Rectal smooth muscle tissue (tissue), 1 donor: Measurements from ENCODE around the gene PDE4D.

ENCODE experiments used
- H3K27ac ChIP-seq: one replicate; pipeline ENCODE4 v1.7.0; 2013; ENCODE audit warnings: low read depth, low read length, inconsistent platforms
- H3K27me3 ChIP-seq: one replicate; pipeline ENCODE4 v1.7.0; 2013; ENCODE audit warnings: low read length; ENCODE audit not compliant: control insufficient read depth, insufficient read depth
- H3K36me3 ChIP-seq: one replicate; pipeline ENCODE4 v1.7.0; 2013; ENCODE audit warnings: low read length; ENCODE audit not compliant: control insufficient read depth, insufficient read depth
- H3K4me1 ChIP-seq: one replicate; pipeline ENCODE4 v1.7.0; 2013; ENCODE audit warnings: low read length; ENCODE audit not compliant: control insufficient read depth, insufficient read depth
- H3K4me3 ChIP-seq: one replicate; pipeline ENCODE4 v1.7.0; 2013; ENCODE audit warnings: low read length
- H3K9ac ChIP-seq: one replicate; pipeline ENCODE4 v1.7.0; 2013; ENCODE audit warnings: low read length

Gene PDE4D

GRCh38 chr5:59698207-59699178 is 195.0 kb downstream of the PDE4D start:
- Histone ChIP-seq H3K4me3 (no peak overlapping the region), H3K9ac (no peak overlapping the region), H3K4me1 (no peaks in the 10 kb centered on the region), H3K27ac (no peak overlapping the region), H3K36me3 (no peaks in the 10 kb centered on the region), H3K27me3 (no peaks in the 10 kb centered on the region)

DNA sequence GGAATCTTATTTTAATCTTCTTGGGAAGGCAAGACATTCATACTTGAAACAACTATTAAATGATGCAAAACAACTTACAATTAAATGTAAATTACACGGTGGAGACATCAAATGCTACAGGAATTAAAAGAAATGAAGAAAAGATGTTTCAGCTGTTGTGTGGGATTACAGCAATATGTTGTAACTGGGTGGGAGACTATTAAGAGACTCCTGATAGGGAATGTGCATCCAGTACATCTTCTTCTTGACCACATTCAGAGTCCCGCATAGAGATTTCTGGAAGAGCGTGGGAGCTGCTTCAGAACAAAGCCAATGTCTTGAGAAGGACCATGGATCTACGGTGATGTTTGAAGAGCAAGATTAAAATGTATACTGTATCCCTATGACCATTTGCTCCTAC is 199.1 kb downstream of the PDE4D start:
- H3K27me3 ChIP-seq, result no peaks in the 10 kb centered on the region
- no peaks in the 10 kb centered on the region for H3K4me1 ChIP-seq
- H3K9ac ChIP-seq, result no peak overlapping the region
- no peak overlapping the region for H3K27ac ChIP-seq
- H3K4me3 ChIP-seq, result no peak overlapping the region
- H3K36me3 ChIP-seq, result no peaks in the 10 kb centered on the region

DNA sequence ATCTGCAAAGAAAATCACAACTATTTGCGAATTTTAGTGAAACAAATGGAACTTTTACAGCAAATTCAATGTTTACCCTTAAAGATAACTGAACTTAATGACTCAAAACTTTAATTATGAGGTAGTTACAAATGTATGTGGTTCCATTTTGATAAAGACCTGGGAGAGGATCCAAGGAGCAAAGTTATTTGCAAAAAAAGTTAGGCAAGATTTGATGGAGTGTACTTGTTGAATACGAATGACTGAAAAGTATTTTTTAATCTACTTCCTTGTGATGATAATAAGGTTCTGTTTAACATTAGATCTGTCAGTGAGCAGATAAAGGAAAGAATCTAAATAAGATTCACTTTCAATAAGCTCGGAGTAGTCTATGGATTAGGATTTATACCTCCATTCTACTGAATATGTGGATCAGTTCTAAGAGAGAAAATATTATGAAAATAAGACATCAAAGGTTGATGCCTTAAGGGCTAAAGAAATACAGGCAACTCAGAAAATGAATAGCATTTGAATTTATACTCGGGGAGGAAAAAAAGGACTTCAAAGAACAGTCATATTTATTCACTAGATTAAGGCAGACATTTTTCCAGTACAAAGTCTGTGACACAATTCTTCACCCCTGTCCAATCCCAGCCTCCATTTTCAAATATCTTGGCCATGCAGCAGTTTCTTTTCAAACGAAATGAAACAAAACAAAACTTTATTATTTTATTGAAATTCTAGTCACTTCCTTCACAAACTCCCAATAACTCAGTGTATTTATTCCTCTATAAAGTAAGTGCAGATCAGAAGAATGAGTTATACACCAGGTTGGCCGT is 199.8 kb downstream of the PDE4D start:
- Histone ChIP-seq H3K4me1 (no peaks in the 10 kb centered on the region), H3K9ac (no peak overlapping the region), H3K27me3 (no peaks in the 10 kb centered on the region), H3K27ac (no peak overlapping the region), H3K36me3 (no peaks in the 10 kb centered on the region), H3K4me3 (no peak overlapping the region)

GRCh38 chr5:59685793-59686192 is 207.7 kb downstream of the PDE4D start:
- H3K9ac ChIP-seq, result no peak overlapping the region
- no peaks in the 10 kb centered on the region for H3K36me3 ChIP-seq
- no peaks in the 10 kb centered on the region for H3K27me3 ChIP-seq
- H3K4me1 ChIP-seq, result peaks cover 3% of the 10 kb centered on the region
- H3K4me3 ChIP-seq, result no peak overlapping the region
- H3K27ac ChIP-seq, result peak overlapping the region; percentile 32

DNA sequence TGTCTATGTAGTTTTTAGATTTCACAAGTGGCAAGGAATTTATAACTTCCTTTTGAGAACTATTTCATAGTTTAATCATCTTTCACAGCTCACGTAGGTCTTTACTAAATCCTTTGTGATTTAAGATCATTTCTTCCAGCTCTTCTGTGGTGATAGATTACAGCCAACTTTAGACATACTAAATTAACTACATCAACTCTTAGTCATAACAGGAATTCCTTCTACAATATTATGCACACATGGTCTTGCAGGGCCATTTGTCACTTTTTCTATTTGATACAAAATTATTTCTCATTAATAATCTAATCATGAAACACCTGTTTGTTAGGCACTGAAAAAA is 208.4 kb downstream of the PDE4D start:
- Histone ChIP-seq H3K36me3 (no peaks in the 10 kb centered on the region), H3K27me3 (no peaks in the 10 kb centered on the region), H3K9ac (no peak overlapping the region), H3K4me1 (peaks cover 3% of the 10 kb centered on the region), H3K4me3 (no peak overlapping the region), H3K27ac (no peak overlapping the region)

- no peak overlapping the region for H3K9ac ChIP-seq
- peaks cover 3% of the 10 kb centered on the region for H3K4me1 ChIP-seq
- no peak overlapping the region for H3K27ac ChIP-seq
- H3K36me3 ChIP-seq, result no peaks in the 10 kb centered on the region
- no peaks in the 10 kb centered on the region for H3K27me3 ChIP-seq
- no peak overlapping the region for H3K4me3 ChIP-seq
These were observed 208.9 kb downstream of the PDE4D start for GRCh38 chr5:59684388-59685190.

DNA sequence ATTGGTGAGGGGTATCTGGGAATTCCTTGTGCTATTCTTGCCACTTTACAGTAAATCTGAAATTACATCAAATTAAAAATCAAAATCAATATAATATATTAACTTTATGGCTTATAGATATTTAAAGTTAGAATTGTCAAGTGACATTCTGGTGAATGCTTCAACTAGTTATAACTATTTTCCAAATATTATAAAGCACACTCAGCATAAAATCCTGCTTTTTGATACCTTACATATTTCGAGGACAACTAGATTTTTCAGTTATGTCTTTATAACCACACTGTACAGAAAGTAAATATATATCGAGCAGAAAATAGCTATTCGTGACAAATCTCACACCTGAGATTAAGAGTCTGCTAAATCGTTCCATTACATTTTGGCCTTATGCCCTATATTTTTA is 210.2 kb downstream of the PDE4D start:
- Histone ChIP-seq H3K27me3 (no peaks in the 10 kb centered on the region), H3K36me3 (no peaks in the 10 kb centered on the region), H3K4me3 (no peak overlapping the region), H3K27ac (no peak overlapping the region), H3K4me1 (peaks cover 3% of the 10 kb centered on the region), H3K9ac (no peak overlapping the region)

- no peak overlapping the region for H3K27ac ChIP-seq
- no peaks in the 10 kb centered on the region for H3K36me3 ChIP-seq
- no peak overlapping the region for H3K9ac ChIP-seq
- no peaks in the 10 kb centered on the region for H3K27me3 ChIP-seq
- H3K4me3 ChIP-seq, result no peak overlapping the region
- peaks cover 3% of the 10 kb centered on the region for H3K4me1 ChIP-seq
These were observed 211.0 kb downstream of the PDE4D start for GRCh38 chr5:59682542-59682941.

GRCh38 chr5:59678943-59679342 is 214.6 kb downstream of the PDE4D start:
- Histone ChIP-seq H3K4me1 (peaks cover 3% of the 10 kb centered on the region), H3K27me3 (no peaks in the 10 kb centered on the region), H3K4me3 (no peak overlapping the region), H3K36me3 (no peaks in the 10 kb centered on the region), H3K9ac (no peak overlapping the region), H3K27ac (no peak overlapping the region)

- Histone ChIP-seq H3K4me1 (peaks cover 5% of the 10 kb centered on the region), H3K9ac (no peak overlapping the region), H3K36me3 (no peaks in the 10 kb centered on the region), H3K27me3 (no peaks in the 10 kb centered on the region), H3K4me3 (no peak overlapping the region), H3K27ac (no peak overlapping the region)
These were observed 218.8 kb downstream of the PDE4D start for GRCh38 chr5:59674763-59675162.

- H3K4me1 ChIP-seq, result peaks cover 5% of the 10 kb centered on the region
- no peak overlapping the region for H3K9ac ChIP-seq
- H3K27ac ChIP-seq, result no peak overlapping the region
- no peaks in the 10 kb centered on the region for H3K27me3 ChIP-seq
- no peaks in the 10 kb centered on the region for H3K36me3 ChIP-seq
- no peak overlapping the region for H3K4me3 ChIP-seq
These were observed 220.0 kb downstream of the PDE4D start for GRCh38 chr5:59673438-59674058.
